Measurements from ENCODE around the gene NCOA3. TPM values are rescaled to one million over a fixed set of nuclear protein-coding genes. Genes with fewer than 3 reads are reported as not detected.

NCOA3 gene
- total RNA-seq, 1 donor = 44.5 TPM

DNA sequence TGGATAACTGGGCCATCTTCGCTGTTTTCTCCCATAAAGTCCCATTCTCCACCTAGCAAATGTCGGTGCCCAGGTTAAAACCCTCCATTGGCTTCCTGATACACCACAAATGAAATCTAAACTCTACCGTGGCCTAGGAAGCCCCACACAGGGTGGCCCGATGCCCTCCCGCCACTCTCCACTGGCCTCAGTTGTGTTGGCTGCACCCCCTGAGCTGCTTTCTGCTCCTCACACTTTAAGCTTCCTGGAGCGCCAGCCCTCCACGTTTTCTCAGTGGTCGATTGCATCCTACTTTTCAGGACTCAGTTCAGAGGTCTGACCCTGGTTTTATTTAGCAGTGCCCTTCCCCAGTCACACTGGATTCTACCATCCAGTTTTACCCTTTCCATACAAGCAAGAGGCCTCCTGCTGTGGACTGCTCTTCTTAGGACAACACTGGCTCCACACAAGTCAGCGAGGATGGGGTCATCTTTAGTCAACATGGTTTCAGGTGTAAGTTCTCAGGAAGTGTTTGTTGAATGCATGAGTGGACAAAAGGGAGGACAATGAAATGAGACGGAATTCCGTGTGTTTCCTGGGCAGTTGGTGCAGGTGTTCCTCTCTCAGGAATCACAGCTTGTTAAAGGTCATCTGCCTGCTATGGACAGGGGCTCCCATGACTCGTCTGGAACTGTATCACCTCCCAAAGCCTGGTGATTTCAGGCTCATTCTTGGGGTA, 159.5 kb downstream of the NCOA3 start:
- no peak overlapping the region for H3K4me3 ChIP-seq (ENCODE audit: insufficient read depth, low read length)
- peak; percentile 34 for DNase-seq (ENCODE audit: insufficient read length, low spot score, missing footprints)
- H3K27ac ChIP-seq (ENCODE audit: low read depth, low read length) = no peak overlapping the region
- TF ChIP-seq, protein P1, sequence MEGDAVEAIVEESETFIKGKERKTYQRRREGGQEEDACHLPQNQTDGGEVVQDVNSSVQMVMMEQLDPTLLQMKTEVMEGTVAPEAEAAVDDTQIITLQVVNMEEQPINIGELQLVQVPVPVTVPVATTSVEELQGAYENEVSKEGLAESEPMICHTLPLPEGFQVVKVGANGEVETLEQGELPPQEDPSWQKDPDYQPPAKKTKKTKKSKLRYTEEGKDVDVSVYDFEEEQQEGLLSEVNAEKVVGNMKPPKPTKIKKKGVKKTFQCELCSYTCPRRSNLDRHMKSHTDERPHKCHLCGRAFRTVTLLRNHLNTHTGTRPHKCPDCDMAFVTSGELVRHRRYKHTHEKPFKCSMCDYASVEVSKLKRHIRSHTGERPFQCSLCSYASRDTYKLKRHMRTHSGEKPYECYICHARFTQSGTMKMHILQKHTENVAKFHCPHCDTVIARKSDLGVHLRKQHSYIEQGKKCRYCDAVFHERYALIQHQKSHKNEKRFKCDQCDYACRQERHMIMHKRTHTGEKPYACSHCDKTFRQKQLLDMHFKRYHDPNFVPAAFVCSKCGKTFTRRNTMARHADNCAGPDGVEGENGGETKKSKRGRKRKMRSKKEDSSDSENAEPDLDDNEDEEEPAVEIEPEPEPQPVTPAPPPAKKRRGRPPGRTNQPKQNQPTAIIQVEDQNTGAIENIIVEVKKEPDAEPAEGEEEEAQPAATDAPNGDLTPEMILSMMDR (IDR thresholded peaks at IDR 0.05; ENCODE audit: extremely low read depth, low read depth, low read length) = no peak
- H3K79me2 ChIP-seq (ENCODE audit: insufficient read depth, low read length) = no peaks in the 10 kb centered on the region
- H3K27me3 ChIP-seq (ENCODE audit: insufficient read depth, low read length) = no peaks in the 10 kb centered on the region
- H4K20me1 ChIP-seq (ENCODE audit: insufficient read depth, low read length) = peaks cover 2% of the 10 kb centered on the region
- H3K36me3 ChIP-seq (ENCODE audit: insufficient read depth, low read length) = peaks cover 4% of the 10 kb centered on the region
- H2AFZ ChIP-seq (ENCODE audit: low read length) = no peak overlapping the region
- H3K4me1 ChIP-seq (ENCODE audit: insufficient read depth, low read length) = peaks cover 3% of the 10 kb centered on the region
- H3K4me2 ChIP-seq (ENCODE audit: insufficient read depth, low read length) = no peak overlapping the region
- H3K9me3 ChIP-seq (ENCODE audit: low read depth, low read length) = no peaks in the 10 kb centered on the region

DNA sequence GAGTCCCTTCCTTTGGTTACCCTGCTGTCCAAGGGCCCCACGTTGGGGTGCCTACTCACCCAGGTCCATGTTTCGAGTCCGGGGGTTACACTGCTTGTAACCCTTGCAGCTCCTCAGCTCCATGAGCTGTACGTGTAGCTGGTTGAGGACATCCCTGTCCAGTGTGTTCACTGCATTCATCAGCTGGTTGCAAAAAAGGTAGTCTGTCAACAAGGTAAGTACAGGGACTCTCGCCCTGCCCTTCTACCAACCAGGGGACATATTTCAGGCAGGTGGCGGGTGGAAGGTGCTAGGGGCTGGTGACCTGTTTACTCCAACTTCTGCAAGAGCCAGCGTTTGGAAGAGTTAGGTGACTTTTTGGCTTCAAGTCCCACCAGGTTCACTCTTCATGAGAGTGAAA, 160.0 kb downstream of the NCOA3 start:
- H3K27ac ChIP-seq (ENCODE audit: low read depth, low read length) = no peak overlapping the region
- H3K27me3 ChIP-seq (ENCODE audit: insufficient read depth, low read length) = no peaks in the 10 kb centered on the region
- peaks cover 3% of the 10 kb centered on the region for H3K4me1 ChIP-seq (ENCODE audit: insufficient read depth, low read length)
- no peak overlapping the region for H3K4me3 ChIP-seq (ENCODE audit: insufficient read depth, low read length)
- H4K20me1 ChIP-seq (ENCODE audit: insufficient read depth, low read length) = peaks cover 2% of the 10 kb centered on the region
- no peak overlapping the region for H3K4me2 ChIP-seq (ENCODE audit: insufficient read depth, low read length)
- DNase-seq (ENCODE audit: insufficient read length, low spot score, missing footprints) = peak; percentile 49
- TF ChIP-seq, protein P1 (IDR thresholded peaks at IDR 0.05; ENCODE audit: extremely low read depth, low read depth, low read length) = no peak
- H3K79me2 ChIP-seq (ENCODE audit: insufficient read depth, low read length) = no peaks in the 10 kb centered on the region
- H3K9me3 ChIP-seq (ENCODE audit: low read depth, low read length) = no peaks in the 10 kb centered on the region
- H3K36me3 ChIP-seq (ENCODE audit: insufficient read depth, low read length) = peaks cover 4% of the 10 kb centered on the region
- no peak overlapping the region for H2AFZ ChIP-seq (ENCODE audit: low read length)

DNA sequence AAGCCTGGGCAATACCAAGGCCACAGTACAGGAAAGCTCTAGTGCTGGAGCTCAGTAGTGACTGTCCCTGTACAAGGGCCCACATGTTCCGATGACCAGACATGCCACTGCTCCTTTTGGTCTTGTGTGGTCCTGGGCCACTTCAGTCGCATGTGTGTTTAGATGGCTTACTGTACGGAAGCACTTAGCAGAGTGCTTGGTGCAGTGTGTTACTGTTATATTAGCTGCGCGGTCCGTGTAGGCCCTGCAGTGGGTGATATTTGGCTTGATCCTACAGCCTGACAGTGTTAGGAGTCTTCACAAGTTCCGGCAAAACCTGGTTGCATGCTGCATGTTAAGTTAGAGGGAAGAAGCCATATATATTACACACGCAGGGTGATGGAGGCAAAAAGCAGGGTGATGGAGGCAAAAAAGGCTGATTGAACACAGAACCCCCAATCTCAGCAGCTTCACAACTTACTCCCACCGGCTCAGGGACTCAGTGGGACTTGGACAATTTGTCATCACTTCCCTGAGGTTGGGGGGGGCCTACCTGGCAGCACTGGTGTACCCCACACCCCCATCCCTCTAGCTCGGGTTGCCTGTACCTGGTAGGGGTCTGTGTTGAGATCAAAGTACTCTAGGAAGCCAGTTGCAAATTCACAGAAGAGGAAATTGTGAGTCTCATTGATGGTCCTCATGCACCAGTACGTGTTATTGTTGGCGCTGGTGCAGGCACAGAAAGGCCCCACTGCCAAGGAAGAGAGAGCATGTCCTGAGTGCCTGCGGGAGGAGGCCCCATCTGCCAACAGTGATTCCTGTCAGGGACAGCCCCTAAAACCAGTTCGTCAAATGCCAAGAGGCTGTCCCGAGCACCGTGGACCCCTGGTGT, 161.0 kb downstream of the NCOA3 start:
- Histone ChIP-seq H3K27ac (ENCODE audit: low read depth, low read length) (no peak overlapping the region), H3K27me3 (ENCODE audit: insufficient read depth, low read length) (no peaks in the 10 kb centered on the region), H3K79me2 (ENCODE audit: insufficient read depth, low read length) (no peaks in the 10 kb centered on the region), H3K4me1 (ENCODE audit: insufficient read depth, low read length) (peaks cover 3% of the 10 kb centered on the region), H3K4me2 (ENCODE audit: insufficient read depth, low read length) (no peak overlapping the region), H4K20me1 (ENCODE audit: insufficient read depth, low read length) (peaks cover 2% of the 10 kb centered on the region), H3K4me3 (ENCODE audit: insufficient read depth, low read length) (no peak overlapping the region), H3K9me3 (ENCODE audit: low read depth, low read length) (no peaks in the 10 kb centered on the region), H3K36me3 (ENCODE audit: insufficient read depth, low read length) (peaks cover 4% of the 10 kb centered on the region), H2AFZ (ENCODE audit: low read length) (no peak overlapping the region)
- TF ChIP-seq, protein P1 (IDR thresholded peaks at IDR 0.05; ENCODE audit: extremely low read depth, low read depth, low read length) = no peak
- DNase-seq (ENCODE audit: insufficient read length, low spot score, missing footprints) = peak; percentile 80

Measured in osteoblast (primary cell).